HepG2 (cell line): ENCODE measurements around the gene POP5. TPM values are rescaled to one million over a fixed set of nuclear protein-coding genes. Genes with fewer than 3 reads are reported as not detected.

Source experiments
- CEBPG ChIP-seq: IDR thresholded peaks from 2 replicates; pipeline ENCODE4 v1.6.1; 2016
- CHD4 ChIP-seq: fragments of 200-600 bp; sonication (generic); IDR thresholded peaks from 2 replicates; pipeline ENCODE4 v1.7.0; 2017; ENCODE audit warnings: mild to moderate bottlenecking, low read length, borderline replicate concordance
- TFDP2 ChIP-seq: sonication (generic); formaldehyde crosslinking; IDR thresholded peaks from 2 replicates; pipeline ENCODE4 v1.4.0; 2020; ENCODE audit warnings: missing genetic modification reagents
- ZNF407 ChIP-seq: sonication (generic); formaldehyde crosslinking; IDR thresholded peaks from one replicate; pipeline ENCODE4 v1.5.1; 2020; ENCODE audit warnings: mild to moderate bottlenecking, missing genetic modification reagents; ENCODE audit errors: not compliant biosample characterization
- ZXDC ChIP-seq: sonication (generic); formaldehyde crosslinking; IDR thresholded peaks from 2 replicates; pipeline ENCODE4 v1.5.0; 2020; ENCODE audit warnings: mild to moderate bottlenecking, missing genetic modification reagents
- polyA plus RNA-seq, 8 experiments: library from polyadenylated mRNA; depleted of rRNA in 3 of 8; stranded (reverse) in 7 of 8; unstranded in 1 of 8; fragments of >200 nt; fragmentation: Illumina TruSeq in 4 of 8; extraction: Trizol in 4 of 8; gene quantifications; 2 replicates each; pipeline versions ENCODE4 v1.2.1 to v1.2.3, GENCODE V29; 2011 to 2016; ENCODE audit warnings: low read depth in 4 of 8, missing spikeins in 1 of 8, mixed read lengths in 1 of 8; ENCODE audit not compliant: insufficient read depth in 1 of 8
- total RNA-seq, 5 experiments: library from RNA; depleted of rRNA; stranded (reverse); fragments of >200 nt; fragmentation: Illumina TruSeq; extraction: Trizol; gene quantifications; 2 replicates each; pipeline ENCODE4 v1.2.3, GENCODE V29; 2016; ENCODE audit warnings: low read depth in 1 of 5
- TF ChIP-seq, protein P1 (sequence below): sonication (generic); formaldehyde crosslinking; IDR thresholded peaks from 2 replicates; pipeline ENCODE4 v1.5.0; 2020; ENCODE audit warnings: mild to moderate bottlenecking, missing genetic modification reagents, borderline replicate concordance
- TF ChIP-seq, protein P2 (sequence below): sonication (generic); formaldehyde crosslinking; IDR thresholded peaks from 2 replicates; pipeline ENCODE4 v1.8.1; 2022; ENCODE audit warnings: mild to moderate bottlenecking, missing genetic modification reagents

Gene POP5
- total and polyA plus RNA-seq, 2 of the 13 experiments (the other 11 are each of a cell fraction or from before 2014, with no cell fraction given), result 45.6 to 61.3 TPM

DNA sequence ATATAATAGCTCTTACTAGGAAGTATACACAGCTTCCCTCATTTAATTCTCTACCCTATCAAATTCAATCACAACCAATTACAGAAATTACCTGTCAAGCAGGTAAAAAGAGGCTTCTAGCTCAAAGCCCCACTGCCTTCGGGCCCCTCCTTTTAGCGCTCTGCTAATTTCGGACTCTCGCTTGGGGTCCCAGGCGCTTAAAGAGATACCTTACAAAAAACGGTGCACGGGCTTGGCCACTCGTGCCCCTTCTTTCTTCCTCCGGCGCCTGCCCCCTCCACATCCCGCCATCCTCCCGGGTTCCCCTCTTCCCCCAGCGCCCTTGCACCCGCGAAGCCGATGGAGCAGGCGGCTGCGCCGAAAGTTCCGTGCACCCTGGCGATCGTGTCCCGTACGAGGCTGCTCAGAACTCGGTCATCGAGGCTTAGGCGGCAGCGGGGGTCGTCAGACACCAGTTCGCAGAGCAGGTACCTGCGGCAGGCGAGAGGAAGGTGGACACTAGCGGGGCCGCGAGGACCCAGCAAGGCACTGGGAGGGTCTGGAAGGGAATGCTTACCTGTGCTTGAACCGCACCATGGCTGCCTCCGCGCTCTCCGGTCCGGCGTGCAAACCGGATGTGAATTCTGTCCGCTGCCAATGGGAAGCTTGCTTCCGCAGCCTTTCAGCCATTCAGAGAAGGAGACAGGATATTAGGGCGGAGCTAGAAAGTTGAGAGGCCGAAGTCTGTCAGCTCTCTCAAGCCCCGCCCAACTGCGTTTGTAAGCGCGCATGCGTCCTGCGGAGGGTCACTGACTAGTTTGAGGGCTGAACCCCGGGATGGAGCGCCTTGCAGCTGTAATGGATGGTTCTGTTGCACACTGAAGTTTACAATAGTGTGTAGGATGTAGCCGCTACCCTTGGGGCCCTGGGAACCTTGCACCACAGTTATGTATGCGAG is at the start of gene POP5 (continued):
- TF ChIP-seq, protein P1, sequence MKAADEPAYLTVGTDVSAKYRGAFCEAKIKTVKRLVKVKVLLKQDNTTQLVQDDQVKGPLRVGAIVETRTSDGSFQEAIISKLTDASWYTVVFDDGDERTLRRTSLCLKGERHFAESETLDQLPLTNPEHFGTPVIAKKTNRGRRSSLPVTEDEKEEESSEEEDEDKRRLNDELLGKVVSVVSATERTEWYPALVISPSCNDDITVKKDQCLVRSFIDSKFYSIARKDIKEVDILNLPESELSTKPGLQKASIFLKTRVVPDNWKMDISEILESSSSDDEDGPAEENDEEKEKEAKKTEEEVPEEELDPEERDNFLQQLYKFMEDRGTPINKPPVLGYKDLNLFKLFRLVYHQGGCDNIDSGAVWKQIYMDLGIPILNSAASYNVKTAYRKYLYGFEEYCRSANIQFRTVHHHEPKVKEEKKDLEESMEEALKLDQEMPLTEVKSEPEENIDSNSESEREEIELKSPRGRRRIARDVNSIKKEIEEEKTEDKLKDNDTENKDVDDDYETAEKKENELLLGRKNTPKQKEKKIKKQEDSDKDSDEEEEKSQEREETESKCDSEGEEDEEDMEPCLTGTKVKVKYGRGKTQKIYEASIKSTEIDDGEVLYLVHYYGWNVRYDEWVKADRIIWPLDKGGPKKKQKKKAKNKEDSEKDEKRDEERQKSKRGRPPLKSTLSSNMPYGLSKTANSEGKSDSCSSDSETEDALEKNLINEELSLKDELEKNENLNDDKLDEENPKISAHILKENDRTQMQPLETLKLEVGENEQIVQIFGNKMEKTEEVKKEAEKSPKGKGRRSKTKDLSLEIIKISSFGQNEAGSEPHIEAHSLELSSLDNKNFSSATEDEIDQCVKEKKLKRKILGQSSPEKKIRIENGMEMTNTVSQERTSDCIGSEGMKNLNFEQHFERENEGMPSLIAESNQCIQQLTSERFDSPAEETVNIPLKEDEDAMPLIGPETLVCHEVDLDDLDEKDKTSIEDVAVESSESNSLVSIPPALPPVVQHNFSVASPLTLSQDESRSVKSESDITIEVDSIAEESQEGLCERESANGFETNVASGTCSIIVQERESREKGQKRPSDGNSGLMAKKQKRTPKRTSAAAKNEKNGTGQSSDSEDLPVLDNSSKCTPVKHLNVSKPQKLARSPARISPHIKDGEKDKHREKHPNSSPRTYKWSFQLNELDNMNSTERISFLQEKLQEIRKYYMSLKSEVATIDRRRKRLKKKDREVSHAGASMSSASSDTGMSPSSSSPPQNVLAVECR (CRISPR knock-in tag), result peak; percentile 92
- TF ChIP-seq CHD4, result no peak
- TF ChIP-seq ZNF407 (CRISPR knock-in tag), result peak; percentile 73
- no peak for TF ChIP-seq ZXDC
- no peak; the same call in 1 of the 2 replicates for TF ChIP-seq TFDP2 (CRISPR knock-in tag)
- TF ChIP-seq, protein P2, sequence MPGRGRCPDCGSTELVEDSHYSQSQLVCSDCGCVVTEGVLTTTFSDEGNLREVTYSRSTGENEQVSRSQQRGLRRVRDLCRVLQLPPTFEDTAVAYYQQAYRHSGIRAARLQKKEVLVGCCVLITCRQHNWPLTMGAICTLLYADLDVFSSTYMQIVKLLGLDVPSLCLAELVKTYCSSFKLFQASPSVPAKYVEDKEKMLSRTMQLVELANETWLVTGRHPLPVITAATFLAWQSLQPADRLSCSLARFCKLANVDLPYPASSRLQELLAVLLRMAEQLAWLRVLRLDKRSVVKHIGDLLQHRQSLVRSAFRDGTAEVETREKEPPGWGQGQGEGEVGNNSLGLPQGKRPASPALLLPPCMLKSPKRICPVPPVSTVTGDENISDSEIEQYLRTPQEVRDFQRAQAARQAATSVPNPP (CRISPR knock-in tag), result no peak
- no peak for TF ChIP-seq CEBPG (CRISPR knock-in tag)
